Adrenal gland (tissue), 12 donors: ENCODE data around the gene COX4I1. TPM values are rescaled to one million over a fixed set of nuclear protein-coding genes. Genes with fewer than 3 reads are reported as not detected.
"Not testable (repeated sequence)": the region's sequence is repeated elsewhere in the genome, so short reads cannot be mapped to it uniquely, and the experiment has no call there.

Source experiments
- DNase-seq, 7 donors: peaks; one replicate each; pipeline ENCODE4 v3.0.0-alpha.2; 2019 to 2020
- H3K27ac ChIP-seq, 5 donors: fragments of 200-600 bp; sonication (generic) in 4 of 5; 1 replicate in 3 of 5; 2 replicates in 2 of 5; pipeline versions ENCODE4 v1.5.1 to v1.8.0; 2016 to 2020; ENCODE audit warnings: mild to moderate bottlenecking in 1 of 5
- H3K27me3 ChIP-seq: fragments of 200-600 bp; 2 replicates; pipeline ENCODE4 v1.8.0; 2021
- H3K36me3 ChIP-seq, 2 donors: fragments of 200-600 bp; replicated peaks in 1 of 2; 1 replicate in 1 of 2; 2 replicates in 1 of 2; pipeline versions ENCODE4 v1.5.1 to v1.8.0; 2018 to 2022
- H3K4me1 ChIP-seq, 2 donors: fragments of 200-600 bp; replicated peaks in 1 of 2; 1 replicate in 1 of 2; 2 replicates in 1 of 2; pipeline versions ENCODE4 v1.5.1 to v1.8.0; 2018 to 2021
- H3K4me3 ChIP-seq, 4 donors: fragments of 200-600 bp; sonication (generic) in 3 of 4; one replicate each; pipeline ENCODE4 v1.5.1; 2016 to 2018
- H3K9me3 ChIP-seq, 3 donors: fragments of 200-600 bp; sonication (generic) in 1 of 3; replicated peaks in 1 of 3; 1 replicate in 2 of 3; 2 replicates in 1 of 3; pipeline versions ENCODE4 v1.5.1 to v1.8.0; 2016 to 2021
- POLR2A ChIP-seq, 2 donors: fragments of 450-650 bp; IDR thresholded peaks; one replicate each; pipeline ENCODE4 v1.6.1; 2017; ENCODE audit warnings: antibody characterized with exemption in 2 of 2, mild to moderate bottlenecking in 2 of 2, moderate library complexity in 1 of 2
- WGBS, 4 donors: extraction: QIAGEN DNeasy Blood & Tissue Kit in 2 of 4; methylation state at CpG; one replicate each; pipeline versions ENCODE4 v1.1.5 to v1.1.7; 2013 to 2017; 5-methylcytosine and 5-hydroxymethylcytosine counted together
- intact Hi-C, 2 donors: fragments of 100-400 bp; cut with DNase I; formaldehyde crosslinking; loops; one replicate each; pipeline versions ENCODE4 v1.14.1 to v1.15.0; 2022 to 2023
- polyA plus RNA-seq, 3 donors: library from polyadenylated mRNA; stranded (reverse); fragments of 200-250 nt in 2 of 3; fragments of 350-450 nt in 1 of 3; fragmentation: Illumina TruSeq in 1 of 3; extraction: RNeasy Lipid Tissue Mini Kit (QIAGEN cat#74804) in 1 of 3; gene quantifications; one replicate each; pipeline ENCODE4 v1.2.3, GENCODE V29; 2013 to 2014
- total RNA-seq, 9 donors: library from RNA; depleted of rRNA in 4 of 9; stranded (reverse); fragments of >200 nt in 4 of 9; fragments of 120-200 nt in 1 of 9; fragmentation: NEBNext Ultra II Directional in 1 of 9; extraction: Animal tissue kit (Norgen Biotek cat#: 25700) in 1 of 9; gene quantifications; one replicate each; pipeline versions ENCODE4 v1.1.0 to v1.2.4, GENCODE V29; 2013 to 2023
- TF ChIP-seq, protein P1 (sequence below), 6 experiments: fragments of 450-650 bp in 4 of 6; fragments of 200-600 bp in 2 of 6; sonication (generic) in 1 of 6; IDR thresholded peaks; 1 replicate in 5 of 6; 2 replicates in 1 of 6; pipeline versions ENCODE4 v1.5.1 to v1.8.0; 2016 to 2021; ENCODE audit warnings: antibody characterized with exemption in 6 of 6, mild to moderate bottlenecking in 2 of 6, moderate library complexity in 1 of 6
- donor health status: healthy with polysubstance abuse.
- donor health status: Bipolar disorder and iron deficiency.
- donor health status: DM: yes; HTN: yes; CAD: no.
- donor health status: DM: no; HTN: no; CAD: no.
- donor health status: DM: no; HTN: no; CAD: no.
- donor health status: DM: yes; HTN: yes; CAD: no.

The COX4I1 gene
- total and polyA plus RNA-seq, 12 donors: 466 to 1,628 (median 536) TPM

DNA sequence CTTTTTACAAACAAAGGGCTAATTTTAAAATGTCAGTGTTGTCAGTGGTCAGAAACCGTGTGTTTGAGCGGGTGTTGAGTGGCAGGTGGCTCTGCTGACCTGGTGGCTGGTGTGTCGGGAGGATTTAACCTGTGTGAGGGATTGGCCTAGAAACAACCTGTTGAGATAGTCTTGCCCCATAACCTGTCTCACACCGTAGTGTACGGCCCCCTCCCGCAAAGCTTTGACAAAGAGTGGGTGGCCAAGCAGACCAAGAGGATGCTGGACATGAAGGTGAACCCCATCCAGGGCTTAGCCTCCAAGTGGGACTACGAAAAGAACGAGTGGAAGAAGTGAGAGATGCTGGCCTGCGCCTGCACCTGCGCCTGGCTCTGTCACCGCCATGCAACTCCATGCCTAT is 7.0 kb downstream of the COX4I1 start:
- H3K9me3 ChIP-seq: no peaks in the 10 kb centered on the region
- TF ChIP-seq POLR2A (IDR thresholded peaks at IDR 0.05): no peak
- TF ChIP-seq, protein P1, sequence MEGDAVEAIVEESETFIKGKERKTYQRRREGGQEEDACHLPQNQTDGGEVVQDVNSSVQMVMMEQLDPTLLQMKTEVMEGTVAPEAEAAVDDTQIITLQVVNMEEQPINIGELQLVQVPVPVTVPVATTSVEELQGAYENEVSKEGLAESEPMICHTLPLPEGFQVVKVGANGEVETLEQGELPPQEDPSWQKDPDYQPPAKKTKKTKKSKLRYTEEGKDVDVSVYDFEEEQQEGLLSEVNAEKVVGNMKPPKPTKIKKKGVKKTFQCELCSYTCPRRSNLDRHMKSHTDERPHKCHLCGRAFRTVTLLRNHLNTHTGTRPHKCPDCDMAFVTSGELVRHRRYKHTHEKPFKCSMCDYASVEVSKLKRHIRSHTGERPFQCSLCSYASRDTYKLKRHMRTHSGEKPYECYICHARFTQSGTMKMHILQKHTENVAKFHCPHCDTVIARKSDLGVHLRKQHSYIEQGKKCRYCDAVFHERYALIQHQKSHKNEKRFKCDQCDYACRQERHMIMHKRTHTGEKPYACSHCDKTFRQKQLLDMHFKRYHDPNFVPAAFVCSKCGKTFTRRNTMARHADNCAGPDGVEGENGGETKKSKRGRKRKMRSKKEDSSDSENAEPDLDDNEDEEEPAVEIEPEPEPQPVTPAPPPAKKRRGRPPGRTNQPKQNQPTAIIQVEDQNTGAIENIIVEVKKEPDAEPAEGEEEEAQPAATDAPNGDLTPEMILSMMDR (IDR thresholded peaks at IDR 0.05): no peak
- intact Hi-C loops: no loop called here
- H3K4me3 ChIP-seq: no peak overlapping the region
- DNase-seq: no peak
- no peaks in the 10 kb centered on the region for H3K27me3 ChIP-seq
- H3K36me3 ChIP-seq: peaks cover 0 to 52% of the 10 kb centered on the region in 2 donors
- WGBS, 4 donors: 92 to 96% (median 94%) methylated on average over 11 of the region's 11 CpGs
- H3K4me1 ChIP-seq: peaks cover 0 to 1% of the 10 kb centered on the region in 2 donors
- H3K27ac ChIP-seq: no peak overlapping the region

DNA sequence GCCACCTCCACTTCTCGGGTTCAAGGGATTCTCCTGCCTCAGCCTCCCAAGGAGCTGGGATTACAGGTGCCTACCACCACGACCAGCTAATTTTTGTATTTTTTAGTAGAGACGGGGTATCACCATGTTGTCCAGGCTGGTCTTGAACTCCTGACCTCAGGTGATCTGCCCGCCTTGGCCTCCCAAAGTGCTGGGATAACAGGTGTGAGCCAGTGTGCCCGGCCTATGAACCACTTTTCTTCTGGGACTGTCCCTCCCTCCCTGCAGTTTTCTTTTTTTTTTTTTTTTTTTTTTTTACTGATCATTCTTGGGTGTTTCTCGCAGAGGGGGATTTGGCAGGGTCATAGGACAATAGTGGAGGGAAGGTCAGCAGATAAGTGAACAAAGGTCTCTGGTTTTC is 7.8 kb downstream of the COX4I1 start:
- DNase-seq, H3K27ac ChIP-seq, H3K27me3 ChIP-seq, H3K4me1 ChIP-seq, intact Hi-C loops, H3K4me3 ChIP-seq, H3K9me3 ChIP-seq: not testable (repeated sequence)
- H3K36me3 ChIP-seq: peaks cover 0 to 44% of the 10 kb centered on the region in 2 donors
- WGBS, 4 donors: 84 to 94% (median 87%) methylated on average over 5 to 6 of the region's 6 CpGs

GRCh38 chr16:85808104-85808503 is 8.6 kb downstream of the COX4I1 start:
- H3K27ac ChIP-seq, H3K4me1 ChIP-seq, intact Hi-C loops, H3K4me3 ChIP-seq, H3K9me3 ChIP-seq, H3K27me3 ChIP-seq, DNase-seq: not testable (repeated sequence)
- 94 to 98% (median 97%) methylated on average over 4 to 17 of the region's 27 CpGs for WGBS, 4 donors
- peaks cover 0 to 36% of the 10 kb centered on the region in 2 donors for H3K36me3 ChIP-seq

- Histone ChIP-seq H3K4me3 (no peak overlapping the region), H3K9me3 (no peaks in the 10 kb centered on the region), H3K36me3 (peaks cover 0 to 28% of the 10 kb centered on the region in 2 donors), H3K4me1 (no peaks in the 10 kb centered on the region), H3K27ac (no peak overlapping the region), H3K27me3 (no peaks in the 10 kb centered on the region)
- 95 to 98% (median 96%) methylated on average over 5 to 7 of the region's 7 CpGs for WGBS, 4 donors
- no peak for DNase-seq
- no peak for TF ChIP-seq POLR2A (IDR thresholded peaks at IDR 0.05)
- TF ChIP-seq, protein P1 (IDR thresholded peaks at IDR 0.05): no peak
- intact Hi-C loops: no loop called here
Measured at GRCh38 chr16:85808926-85809325, 9.4 kb downstream of the COX4I1 start.

DNA sequence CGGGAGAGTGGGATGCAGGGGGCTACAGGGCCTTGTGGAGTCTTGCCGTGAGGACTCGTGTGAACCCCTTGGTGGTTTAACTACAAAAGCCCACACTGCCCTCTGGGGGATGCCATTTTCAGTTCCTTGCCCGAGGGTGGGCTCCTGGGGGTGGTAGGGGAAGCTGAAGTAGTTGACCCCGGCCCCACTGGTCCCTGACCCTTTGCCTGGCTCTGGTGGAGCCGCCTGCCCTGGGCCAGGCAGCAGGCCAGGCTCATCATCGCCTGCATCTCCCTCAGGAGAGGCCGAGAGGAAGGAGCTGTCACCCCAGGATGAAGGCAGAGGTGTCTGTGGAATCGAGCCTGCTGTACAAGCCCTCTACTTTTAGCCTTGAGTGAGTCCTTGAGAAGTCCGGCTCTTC is 10.2 kb downstream of the COX4I1 start:
- H3K9me3 ChIP-seq: no peaks in the 10 kb centered on the region
- TF ChIP-seq, protein P1 (IDR thresholded peaks at IDR 0.05): no peak
- TF ChIP-seq POLR2A (IDR thresholded peaks at IDR 0.05): no peak
- H3K27ac ChIP-seq: no peak overlapping the region
- no peaks in the 10 kb centered on the region for H3K27me3 ChIP-seq
- peaks cover 0 to 23% of the 10 kb centered on the region in 2 donors for H3K36me3 ChIP-seq
- H3K4me1 ChIP-seq: no peaks in the 10 kb centered on the region
- no peak for DNase-seq
- H3K4me3 ChIP-seq: no peak overlapping the region
- 40 to 72% (median 61%) methylated on average over 1 to 10 of the region's 10 CpGs for WGBS, 4 donors
- intact Hi-C loops: no loop called here
